SKM-1 (cell line): ENCODE data around the gene STK17A.
A peak's percentile ranks its signal among the peaks of the same experiment; 100 is the strongest.

ENCODE experiments used
- DNase-seq: peaks from one replicate; lab custom pipeline; 2025; ENCODE audit not compliant: unreplicated experiment; lab: John Stamatoyannopoulos, UW

The STK17A gene

DNA sequence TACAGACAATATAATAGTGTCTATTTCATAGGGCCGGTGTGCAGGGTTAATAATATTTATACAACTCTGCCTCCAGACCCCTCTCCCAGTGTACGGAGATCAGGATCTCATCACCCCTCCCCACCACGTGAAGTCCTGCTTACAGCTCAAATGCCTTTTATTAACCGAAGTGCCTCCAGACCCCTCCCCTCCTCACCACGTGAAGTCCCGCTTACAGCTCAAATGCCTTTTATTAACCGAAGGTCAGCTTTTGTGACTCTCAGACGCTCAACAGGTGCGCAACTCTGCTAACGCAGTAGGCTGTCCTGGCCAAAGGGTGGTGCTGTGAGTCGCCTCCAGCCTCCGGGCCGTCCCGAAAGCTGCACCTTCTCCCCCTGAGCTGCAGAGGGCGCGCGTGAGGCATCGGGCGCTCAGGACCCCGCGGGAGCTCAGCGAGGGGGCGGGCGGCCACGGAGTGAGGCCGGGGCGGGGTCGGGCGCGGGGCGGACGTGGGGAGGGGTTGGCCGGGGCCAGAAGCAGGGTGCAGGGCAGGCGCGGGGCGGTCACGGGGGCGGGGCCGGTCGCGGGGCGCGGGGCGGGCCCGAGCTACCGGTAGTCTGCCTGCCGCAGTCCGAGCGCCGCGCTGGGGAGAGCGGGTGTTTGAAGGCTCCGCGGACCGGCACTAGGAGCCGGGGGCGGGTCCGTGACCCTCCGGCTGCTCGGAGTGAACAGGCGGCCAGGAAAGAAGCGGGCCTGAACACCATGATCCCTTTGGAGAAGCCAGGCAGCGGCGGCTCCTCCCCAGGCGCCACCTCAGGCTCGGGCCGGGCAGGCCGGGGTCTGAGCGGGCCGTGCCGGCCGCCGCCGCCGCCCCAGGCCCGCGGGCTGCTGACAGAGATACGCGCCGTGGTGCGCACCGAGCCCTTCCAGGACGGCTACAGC lies at the start of gene STK17A:
Gene STK17A (plus strand): TSS at position 606 of the 921 bp plus-strand sequence. CDS start 136 bp downstream, at position 742.
- DNase-seq = peak; percentile 79

DNA sequence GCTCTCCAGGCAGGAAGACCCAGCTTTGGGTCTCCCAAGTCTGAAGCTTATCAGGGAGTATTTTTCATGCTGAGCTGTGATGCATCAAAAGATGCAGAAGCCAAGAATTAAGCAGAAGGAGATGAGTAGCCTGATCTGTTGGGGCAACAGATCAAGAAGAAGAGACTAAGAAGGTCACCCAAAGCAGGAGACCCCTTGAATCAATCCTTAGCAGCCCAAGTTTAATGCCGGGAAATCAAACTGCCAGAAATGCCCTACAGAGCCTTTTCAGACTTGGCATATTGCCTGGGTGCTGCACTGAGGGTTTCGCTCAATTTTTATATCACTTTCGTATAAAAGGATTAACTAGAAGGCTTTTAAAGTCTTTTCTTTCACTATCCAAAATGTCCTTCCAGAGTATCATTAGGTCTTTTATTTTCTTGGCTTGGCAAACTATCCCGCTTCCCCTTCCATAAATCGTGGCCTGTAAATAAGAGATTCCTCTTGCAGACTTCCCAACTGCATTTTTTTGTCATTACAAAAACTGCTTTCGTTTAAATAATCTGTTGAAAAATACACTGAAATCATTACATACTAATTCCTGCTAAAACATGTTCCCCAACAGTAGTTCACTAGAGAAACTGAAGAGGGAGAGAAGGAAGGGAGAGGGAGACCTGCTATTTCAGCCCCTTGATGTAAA lies 49.0 kb upstream of the STK17A start:
- DNase-seq = no peak

- no peak for DNase-seq
Measured at GRCh38 chr7:43535031-43535451, 47.9 kb upstream of the STK17A start.

DNA sequence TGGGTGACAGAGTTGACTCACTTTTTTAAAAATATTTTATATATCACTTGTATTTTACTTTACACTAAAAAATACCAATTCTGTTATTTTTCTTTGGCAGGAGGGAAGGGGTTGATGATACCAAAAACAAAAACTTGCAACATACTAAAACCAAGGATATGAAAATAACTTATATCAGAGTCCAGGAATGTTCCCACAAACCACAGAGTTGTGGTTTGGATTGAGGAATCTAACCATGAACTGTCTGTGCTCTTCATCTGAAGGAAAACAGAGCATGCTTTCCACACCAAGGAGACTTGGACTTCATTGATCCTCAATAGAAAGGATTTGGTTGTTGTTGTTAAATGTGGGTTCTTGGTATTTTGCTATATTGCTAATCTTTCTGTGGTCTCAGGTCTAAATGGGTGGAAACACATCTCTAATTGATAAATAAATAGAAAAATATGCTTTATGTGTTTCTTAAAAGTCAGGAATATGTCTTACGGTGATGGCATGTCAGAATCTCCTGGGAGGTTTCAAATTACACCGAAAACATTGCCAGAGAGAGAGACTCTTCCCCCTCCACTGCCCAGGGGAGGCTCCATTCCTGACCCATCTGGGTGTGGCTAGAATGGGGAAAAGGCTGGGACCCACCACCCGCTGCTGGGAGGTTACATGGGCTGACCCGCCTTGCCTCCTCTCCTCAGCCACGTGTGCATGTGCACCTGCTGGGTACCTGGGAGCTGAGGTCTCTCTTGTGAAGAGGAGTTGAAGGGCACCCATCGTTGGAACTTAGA lies 46.9 kb upstream of the STK17A start:
- no peak for DNase-seq

DNA sequence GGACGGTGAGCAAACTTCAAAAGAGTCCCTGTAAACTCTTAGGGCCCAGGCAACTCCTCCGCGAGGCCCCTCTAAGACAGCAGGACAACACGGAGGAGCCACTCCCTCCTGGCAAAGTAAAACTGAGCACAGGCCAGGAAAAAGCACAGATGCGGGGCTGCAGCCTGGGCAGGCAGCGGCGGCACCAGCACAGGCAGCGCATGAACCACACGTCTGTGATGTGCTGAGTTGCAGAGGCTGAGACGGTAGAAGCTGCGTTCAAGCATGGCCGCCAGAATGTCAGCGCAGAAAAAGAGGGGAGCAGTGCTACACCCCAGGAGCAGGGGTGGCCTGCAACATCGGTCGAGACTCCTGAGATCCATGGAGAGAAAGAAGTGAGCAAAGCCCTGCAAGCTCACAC lies 46.1 kb upstream of the STK17A start:
- DNase-seq = no peak

DNA sequence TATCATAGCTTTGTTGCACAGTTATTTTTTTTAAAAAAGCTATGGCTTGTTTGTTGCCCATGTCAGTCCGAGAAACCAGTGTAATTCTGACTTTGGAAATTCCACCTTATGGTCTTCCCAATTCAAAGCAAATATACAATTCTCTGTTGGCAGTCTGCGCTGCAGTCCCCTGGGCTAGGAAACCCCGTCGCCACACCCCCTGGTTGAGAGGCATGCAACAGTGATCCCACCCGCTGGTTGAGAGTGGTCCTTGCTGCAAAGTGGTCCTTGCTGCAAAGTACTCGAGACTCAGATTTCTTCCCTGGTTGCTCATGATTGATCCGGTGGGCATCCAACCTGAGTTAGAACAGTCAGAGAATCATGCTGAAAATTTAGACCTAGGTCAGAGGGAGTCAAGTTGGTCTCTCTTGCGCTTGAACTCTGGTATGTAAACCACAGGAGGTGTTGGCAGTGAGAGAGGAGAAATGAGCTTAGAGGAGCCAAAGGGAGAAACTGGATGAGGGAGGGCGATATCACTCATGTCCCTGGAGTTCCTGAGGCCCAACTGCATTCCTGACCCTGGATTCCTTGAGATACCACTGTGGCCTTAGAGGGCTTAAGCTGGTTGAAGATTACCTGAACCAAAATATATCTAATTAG lies 45.0 kb upstream of the STK17A start:
- no peak for DNase-seq

GRCh38 chr7:43538404-43538771 lies 44.5 kb upstream of the STK17A start:
- no peak for DNase-seq

GRCh38 chr7:43540471-43540870 lies 42.4 kb upstream of the STK17A start:
- no peak for DNase-seq

GRCh38 chr7:43542716-43543115 lies 40.2 kb upstream of the STK17A start:
- no peak for DNase-seq

DNA sequence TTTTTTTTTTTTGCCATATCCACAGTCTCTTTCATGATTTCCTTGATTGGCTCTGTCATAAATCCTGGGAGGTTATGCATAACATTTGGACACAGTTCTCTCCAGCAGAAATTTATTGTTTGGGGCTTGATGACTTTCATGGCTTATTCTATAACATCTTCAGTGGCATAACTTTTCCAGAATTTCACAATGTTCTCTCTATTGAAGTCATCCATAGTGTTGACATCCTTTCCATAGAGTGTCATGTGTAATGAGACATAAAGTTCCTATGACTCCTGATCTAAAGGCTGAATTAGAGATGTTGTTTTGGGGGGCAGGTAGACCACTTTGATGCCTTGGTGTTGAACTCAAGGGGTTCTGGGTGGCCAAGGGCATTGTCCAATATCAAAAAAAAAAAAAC lies 36.7 kb upstream of the STK17A start:
- no peak for DNase-seq

DNA sequence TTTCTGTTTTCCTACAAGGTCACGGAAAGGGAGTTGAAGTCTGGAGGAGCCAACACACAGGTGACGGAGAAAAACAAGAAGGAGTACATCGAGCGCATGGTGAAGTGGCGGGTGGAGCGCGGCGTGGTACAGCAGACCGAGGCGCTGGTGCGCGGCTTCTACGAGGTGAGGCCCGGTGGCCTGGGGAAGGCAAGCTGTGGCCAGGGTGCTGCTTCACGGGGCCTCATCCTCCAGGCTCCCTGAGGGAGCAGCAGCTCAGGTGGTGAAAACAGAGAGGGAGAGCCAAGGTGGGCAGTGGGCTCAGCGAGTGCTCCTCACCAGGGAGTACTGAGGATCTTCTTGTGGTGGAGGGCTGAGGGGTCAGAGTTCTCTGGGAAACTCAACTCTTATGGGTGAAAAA lies 32.5 kb upstream of the STK17A start:
- DNase-seq = no peak

DNA sequence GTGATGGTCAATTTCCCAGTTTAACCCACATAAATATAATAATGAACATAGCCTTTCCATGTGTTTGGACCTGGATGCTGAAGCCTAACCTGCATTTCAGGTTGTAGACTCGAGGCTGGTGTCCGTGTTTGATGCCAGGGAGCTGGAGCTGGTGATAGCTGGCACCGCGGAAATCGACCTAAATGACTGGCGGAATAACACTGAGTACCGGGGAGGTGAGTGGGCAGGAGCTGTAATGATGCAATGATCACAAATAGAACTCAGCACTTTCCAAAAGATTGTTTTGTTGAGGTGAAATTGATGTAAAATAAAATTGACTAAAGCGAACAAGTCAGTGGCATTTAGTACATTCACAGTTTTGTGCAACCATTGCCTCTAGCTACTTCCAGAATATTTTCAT lies 30.8 kb upstream of the STK17A start:
- no peak for DNase-seq

DNA sequence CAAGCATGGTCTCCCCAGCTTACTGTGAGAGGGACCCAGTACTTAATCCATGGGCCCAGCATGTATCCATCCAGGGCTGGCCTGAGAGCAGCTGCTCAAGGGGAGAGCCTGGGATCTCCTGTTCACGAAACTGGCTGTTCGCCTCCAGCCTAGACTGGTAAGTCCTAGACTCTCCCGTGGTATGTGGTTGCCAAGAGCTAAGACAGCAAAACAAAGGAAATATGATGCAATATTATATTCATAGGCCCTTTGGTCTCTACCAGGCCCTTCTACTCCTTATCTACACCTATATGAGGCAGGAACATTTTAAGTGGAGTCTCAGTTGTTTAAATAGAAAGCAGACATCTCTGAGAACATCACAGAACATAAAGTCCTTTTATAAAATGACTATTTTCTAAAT lies 28.9 kb upstream of the STK17A start:
- no peak for DNase-seq

DNA sequence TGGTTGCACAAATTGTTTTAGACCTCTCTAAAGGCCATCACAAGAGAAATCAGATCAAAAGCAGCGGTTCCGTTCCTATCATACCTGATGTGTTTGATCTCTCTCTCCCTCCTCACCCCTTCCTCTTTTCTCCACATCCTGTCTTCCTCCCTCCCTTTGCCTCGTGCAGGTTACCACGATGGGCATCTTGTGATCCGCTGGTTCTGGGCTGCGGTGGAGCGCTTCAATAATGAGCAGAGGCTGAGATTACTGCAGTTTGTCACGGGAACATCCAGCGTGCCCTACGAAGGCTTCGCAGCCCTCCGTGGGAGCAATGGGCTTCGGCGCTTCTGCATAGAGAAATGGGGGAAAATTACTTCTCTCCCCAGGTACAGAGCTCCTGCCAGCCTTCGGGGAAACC lies 28.5 kb upstream of the STK17A start:
- DNase-seq = no peak

DNA sequence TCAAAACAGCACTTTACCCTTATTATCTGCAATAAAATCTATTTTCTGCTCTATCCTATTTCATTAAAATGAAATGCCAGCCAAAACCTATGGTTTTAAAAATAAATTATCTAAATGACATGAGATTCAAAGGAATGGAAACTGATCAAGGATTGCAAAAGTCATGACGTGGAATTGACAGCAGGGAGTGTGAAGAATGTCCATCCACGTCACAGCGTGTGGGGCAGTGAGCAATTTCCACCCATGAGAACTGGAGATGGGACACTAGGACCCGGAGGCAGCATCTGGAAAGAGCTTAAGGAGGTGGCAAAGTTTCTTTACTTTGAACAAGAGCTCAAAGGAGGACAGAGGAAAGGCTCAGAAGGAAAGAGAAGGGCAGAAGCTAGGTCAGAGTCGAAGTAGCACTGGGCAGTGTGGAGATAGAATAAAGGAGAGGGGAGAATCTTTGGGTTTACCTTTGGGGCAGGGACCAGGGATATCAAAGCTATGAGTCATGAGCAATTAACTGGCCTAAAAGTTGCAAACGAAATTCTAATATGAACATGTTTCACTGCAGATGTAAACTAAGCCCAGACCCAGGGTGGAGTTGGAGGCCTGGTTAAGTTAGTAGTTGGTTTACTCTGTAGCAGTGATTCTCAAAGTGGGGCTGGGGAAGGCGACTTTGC lies 24.9 kb upstream of the STK17A start:
- no peak for DNase-seq

- DNase-seq = no peak
Measured at GRCh38 chr7:43559171-43559945, 23.6 kb upstream of the STK17A start.

DNA sequence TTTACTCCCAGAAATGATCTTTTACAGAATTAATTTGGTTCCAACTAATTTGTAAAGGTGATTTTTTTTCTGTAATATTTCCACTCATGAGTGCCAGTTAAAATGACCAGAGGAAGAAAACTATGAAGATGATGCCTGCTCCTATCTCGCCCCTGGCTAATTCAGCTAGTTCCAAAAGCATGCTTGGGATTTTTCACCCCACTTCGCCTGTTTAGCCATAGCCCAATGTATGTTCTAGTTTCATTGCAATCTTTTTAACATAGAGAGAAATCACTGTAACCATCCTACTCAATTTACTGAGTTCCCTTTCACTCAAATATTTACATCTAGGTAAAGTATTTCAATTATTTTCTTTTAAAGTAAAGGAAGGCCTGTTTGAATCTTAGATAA lies 23.0 kb upstream of the STK17A start:
- DNase-seq = no peak

DNA sequence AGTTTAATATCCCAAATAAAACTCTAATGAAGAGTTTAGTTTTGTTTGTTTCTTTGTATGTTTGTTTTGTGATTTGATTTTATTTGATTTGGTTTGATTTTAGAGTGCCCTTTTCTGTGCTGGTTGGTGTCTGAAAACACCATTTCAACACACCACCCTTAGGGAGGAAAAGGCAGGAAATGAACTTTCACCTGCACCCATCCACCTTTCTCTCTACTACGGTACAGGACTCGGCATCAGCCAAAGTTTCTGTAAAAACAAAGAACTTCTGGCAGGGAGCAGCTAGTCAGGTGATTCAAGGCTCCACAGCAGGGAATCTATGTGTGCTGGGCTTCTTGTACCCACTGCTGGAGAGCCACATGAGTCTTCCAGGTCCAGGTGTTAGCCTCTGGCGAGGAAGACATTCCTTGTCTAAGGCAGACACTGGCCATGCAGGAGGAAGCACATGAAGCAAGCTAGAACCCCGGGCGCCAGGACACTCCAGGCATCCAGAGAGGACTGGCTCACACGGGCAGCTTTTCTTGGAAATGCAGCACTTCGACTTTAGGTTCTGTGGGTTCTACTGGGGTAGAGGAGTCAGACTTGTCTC lies 22.1 kb upstream of the STK17A start:
- DNase-seq = no peak

GRCh38 chr7:43562383-43562782 lies 20.5 kb upstream of the STK17A start:
- no peak for DNase-seq

GRCh38 chr7:43565786-43566185 lies 17.1 kb upstream of the STK17A start:
- DNase-seq = no peak
